HG03432 (cell line): ENCODE measurements around the gene STK10.

Experiments
- ATAC-seq: cut with Tn5 transposase; IDR thresholded peaks from one replicate; pipeline ENCODE4 v1.9.1; 2021; ENCODE audit warnings: mild to moderate bottlenecking, moderate library complexity; ENCODE audit not compliant: unreplicated experiment

Gene STK10

GRCh38 chr5:171992305-171992704 is 195.7 kb downstream of the STK10 start:
- no peak for ATAC-seq
